IPS DF 6.9 (cell line): Measurements from ENCODE around the gene TOMM22.

Experiments used
- DNase-seq: peaks from one replicate; pipeline ENCODE4 v3.0.0-alpha.2; 2013; ENCODE audit warnings: low read depth, low spot score
- H3K27ac ChIP-seq: one replicate; pipeline ENCODE4 v1.5.1; 2013; ENCODE audit warnings: low read length, control low read depth
- H3K27me3 ChIP-seq: 2 replicates; pipeline ENCODE4 v1.6.1; 2013; ENCODE audit warnings: mild to moderate bottlenecking, low read length; ENCODE audit not compliant: control insufficient read depth, insufficient read depth
- H3K36me3 ChIP-seq: 2 replicates; pipeline ENCODE4 v1.6.1; 2013; ENCODE audit warnings: low read length; ENCODE audit not compliant: control insufficient read depth, insufficient read depth
- H3K4me1 ChIP-seq: 2 replicates; pipeline ENCODE4 v1.6.1; 2013; ENCODE audit warnings: low read length; ENCODE audit not compliant: control insufficient read depth, insufficient read depth
- H3K4me3 ChIP-seq: 2 replicates; pipeline ENCODE4 v1.5.1; 2013; ENCODE audit warnings: mild to moderate bottlenecking, low read length
- H3K9me3 ChIP-seq: 2 replicates; pipeline ENCODE4 v1.6.1; 2013; ENCODE audit warnings: low read length, inconsistent platforms; ENCODE audit not compliant: control insufficient read depth, insufficient read depth
- WGBS: extraction: QIAGEN DNeasy Blood & Tissue Kit; methylation state at CpG from one replicate; pipeline ENCODE4 v1.1.7; 2013; ENCODE audit warnings: mixed read lengths, missing lambda C conversion rate; ENCODE audit not compliant: insufficient read length, insufficient coverage; 5-methylcytosine and 5-hydroxymethylcytosine counted together

The TOMM22 gene

GRCh38 chr22:38725900-38726655 is 44.3 kb downstream of the TOMM22 start:
- no peaks in the 10 kb centered on the region for H3K27me3 ChIP-seq
- H3K4me3 ChIP-seq: no peak overlapping the region
- no peak for DNase-seq
- no peaks in the 10 kb centered on the region for H3K9me3 ChIP-seq
- WGBS: no CpG with 5 or more reads among the region's 18 CpGs
- no peaks in the 10 kb centered on the region for H3K4me1 ChIP-seq
- H3K36me3 ChIP-seq: peaks cover 72% of the 10 kb centered on the region
- no peak overlapping the region for H3K27ac ChIP-seq

DNA sequence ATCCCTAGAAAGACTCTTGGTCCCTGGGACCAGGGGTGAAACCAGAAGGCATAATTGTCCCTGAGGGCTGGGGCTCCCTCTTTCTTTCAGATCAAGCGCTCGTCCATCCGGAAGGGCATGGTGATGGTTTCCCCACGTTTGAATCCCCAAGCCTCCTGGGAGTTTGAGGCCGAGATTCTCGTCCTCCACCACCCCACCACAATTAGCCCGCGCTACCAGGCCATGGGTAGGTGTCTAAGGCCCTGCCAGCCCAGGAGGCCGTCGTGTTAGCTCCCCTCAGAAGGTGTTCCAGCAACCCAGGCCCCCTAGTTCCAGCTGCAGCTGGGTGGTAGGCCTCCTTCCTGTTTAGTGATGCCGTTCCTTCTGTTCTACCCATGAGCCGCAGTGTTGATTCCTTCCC is 45.4 kb downstream of the TOMM22 start:
- no CpG with 5 or more reads among the region's 12 CpGs for WGBS
- Histone ChIP-seq H3K27ac (no peak overlapping the region), H3K4me3 (no peak overlapping the region), H3K9me3 (no peaks in the 10 kb centered on the region), H3K27me3 (no peaks in the 10 kb centered on the region), H3K4me1 (no peaks in the 10 kb centered on the region), H3K36me3 (peaks cover 79% of the 10 kb centered on the region)
- no peak for DNase-seq

DNA sequence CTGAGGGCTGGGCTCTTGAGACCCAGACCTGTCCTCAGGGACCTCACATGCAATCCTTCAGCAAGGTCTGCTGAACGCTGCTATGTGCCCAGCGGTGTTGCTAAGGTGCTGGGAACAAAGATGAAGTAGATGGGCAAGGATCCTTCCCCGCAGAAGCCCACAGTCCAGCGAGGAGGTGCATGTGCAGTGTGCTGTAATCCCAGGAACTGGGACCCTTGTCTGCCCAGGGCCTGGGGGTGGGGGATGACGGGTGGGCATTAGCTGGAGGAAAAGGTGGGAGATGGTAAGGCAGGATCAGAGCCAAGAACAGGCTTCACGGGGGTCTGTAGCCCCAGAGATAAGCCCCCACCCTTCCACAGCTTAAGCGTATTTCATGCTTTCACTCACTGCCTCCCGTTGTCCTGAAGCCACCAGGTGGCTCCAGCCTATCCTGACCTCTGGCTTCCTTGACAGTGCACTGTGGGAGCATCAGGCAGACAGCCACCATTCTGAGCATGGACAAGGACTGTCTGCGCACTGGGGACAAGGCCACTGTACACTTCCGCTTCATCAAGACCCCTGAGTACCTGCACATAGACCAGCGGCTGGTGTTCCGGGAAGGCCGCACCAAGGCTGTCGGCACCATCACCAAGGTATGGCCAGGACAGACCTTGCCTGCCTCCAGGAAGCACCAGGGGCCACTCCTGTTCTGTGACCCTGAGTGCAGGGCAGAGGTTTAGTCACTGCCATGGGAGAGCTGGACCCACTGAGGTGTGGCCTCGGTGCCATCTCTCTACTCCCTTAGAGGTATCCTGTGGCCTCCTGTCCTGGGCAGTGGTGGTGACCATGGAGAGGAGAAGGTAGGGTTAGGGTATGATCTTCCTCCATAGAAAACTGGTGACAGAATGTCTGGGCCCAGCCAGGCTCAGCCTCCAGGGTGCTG is 46.0 kb downstream of the TOMM22 start:
- peaks cover 80% of the 10 kb centered on the region for H3K36me3 ChIP-seq
- H3K4me1 ChIP-seq: no peaks in the 10 kb centered on the region

DNA sequence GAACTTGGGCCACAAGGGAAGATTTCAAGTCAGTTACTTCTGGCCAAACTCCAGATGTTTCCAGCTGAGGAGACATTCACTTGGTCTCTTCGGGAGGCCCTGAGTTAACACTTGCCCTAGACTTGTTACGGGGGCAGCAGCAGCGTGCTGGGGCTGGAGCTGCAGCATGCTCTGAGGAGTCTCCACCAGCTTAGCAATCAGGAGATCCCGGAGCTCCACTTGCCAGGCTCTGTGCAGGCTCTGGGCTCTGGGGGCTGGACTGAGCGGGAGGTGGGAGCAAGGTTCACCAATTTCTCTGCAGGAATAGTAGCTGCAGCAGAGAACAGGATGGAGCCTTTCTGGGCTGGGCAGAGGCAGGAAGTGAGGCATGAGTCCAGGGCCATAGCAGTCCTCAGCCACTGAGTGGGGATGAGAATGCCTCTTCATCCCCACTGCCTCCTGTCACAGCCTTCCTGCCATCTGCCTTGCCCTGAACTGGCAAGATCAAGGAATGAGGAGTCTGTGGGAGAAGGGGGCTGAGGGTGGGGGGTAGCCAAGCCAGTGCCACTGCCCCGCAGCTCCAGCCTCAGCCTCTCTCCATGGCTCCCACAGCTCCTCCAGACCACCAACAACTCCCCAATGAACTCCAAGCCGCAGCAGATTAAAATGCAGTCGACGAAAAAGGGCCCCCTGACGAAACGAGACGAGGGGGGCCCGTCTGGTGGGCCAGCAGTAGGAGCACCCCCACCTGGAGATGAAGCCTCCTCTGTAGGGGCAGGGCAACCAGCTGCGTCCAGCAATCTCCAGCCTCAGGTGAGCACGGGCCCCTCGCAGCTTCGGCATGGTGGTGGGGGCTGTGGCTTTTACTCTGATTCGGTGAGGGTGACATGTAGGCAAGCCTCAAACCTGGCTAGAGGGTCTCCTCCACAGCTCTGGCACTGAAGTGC is 47.4 kb downstream of the TOMM22 start:
- Histone ChIP-seq H3K27me3 (no peaks in the 10 kb centered on the region), H3K27ac (no peak overlapping the region), H3K4me1 (no peaks in the 10 kb centered on the region), H3K9me3 (no peaks in the 10 kb centered on the region), H3K36me3 (peaks cover 77% of the 10 kb centered on the region), H3K4me3 (no peak overlapping the region)
- no CpG with 5 or more reads among the region's 18 CpGs for WGBS
- no peak for DNase-seq

More for the DNA sequence above, 46.0 kb downstream of the TOMM22 start:
- Histone ChIP-seq H3K27ac (no peak overlapping the region), H3K4me3 (no peak overlapping the region), H3K27me3 (no peaks in the 10 kb centered on the region), H3K9me3 (no peaks in the 10 kb centered on the region)
- DNase-seq: no peak
- no CpG with 5 or more reads among the region's 15 CpGs for WGBS

DNA sequence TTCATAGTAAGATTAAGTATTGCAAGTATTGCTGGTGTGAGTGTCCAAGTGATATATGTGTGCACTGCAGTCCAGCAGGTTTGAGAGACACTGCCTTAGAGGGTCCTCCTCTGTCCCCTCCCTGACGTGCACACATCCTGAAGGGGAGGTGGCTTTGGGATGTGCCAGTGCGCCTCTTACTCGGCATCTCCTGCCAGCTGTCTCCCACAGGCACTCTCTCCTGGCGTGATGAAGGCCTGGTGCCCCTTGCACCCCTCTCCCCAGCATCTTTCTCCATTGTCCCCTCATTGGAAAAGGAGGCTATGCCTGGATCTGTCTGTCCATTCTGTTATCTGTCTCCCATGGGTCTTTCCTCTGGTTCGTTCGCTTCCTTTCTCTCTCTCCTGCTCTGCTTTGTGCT is 48.2 kb downstream of the TOMM22 start:
- WGBS: no CpG with 5 or more reads among the region's 6 CpGs
- H3K27me3 ChIP-seq: no peaks in the 10 kb centered on the region
- no peak overlapping the region for H3K4me3 ChIP-seq
- H3K36me3 ChIP-seq: peaks cover 71% of the 10 kb centered on the region
- no peaks in the 10 kb centered on the region for H3K4me1 ChIP-seq
- no peak for DNase-seq
- no peak overlapping the region for H3K27ac ChIP-seq
- no peaks in the 10 kb centered on the region for H3K9me3 ChIP-seq

DNA sequence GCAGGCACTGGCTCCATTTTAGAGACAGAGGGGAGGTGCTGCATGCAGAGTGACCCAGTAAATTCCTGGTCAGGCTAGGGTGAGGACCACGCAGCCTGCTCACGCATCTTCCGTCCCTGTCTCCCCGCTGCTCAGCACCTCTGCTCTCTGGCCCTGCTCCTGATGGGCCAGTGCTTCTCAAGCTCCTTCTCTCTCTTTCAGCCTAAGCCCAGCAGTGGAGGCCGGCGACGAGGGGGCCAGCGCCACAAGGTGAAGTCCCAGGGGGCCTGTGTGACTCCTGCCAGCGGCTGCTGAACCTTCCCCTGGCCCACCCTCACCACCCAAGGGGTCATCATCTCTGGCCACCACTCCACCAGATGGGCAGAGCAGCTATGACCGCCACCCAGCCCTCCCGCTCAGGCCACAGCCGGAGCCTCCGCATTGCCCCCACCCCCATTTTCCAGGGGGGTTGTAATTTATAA is 48.7 kb downstream of the TOMM22 start:
- Histone ChIP-seq H3K27ac (no peak overlapping the region), H3K9me3 (no peaks in the 10 kb centered on the region), H3K4me3 (no peak overlapping the region), H3K4me1 (no peaks in the 10 kb centered on the region), H3K27me3 (no peaks in the 10 kb centered on the region), H3K36me3 (peaks cover 67% of the 10 kb centered on the region)
- WGBS: no CpG with 5 or more reads among the region's 13 CpGs
- DNase-seq: no peak

- Histone ChIP-seq H3K27ac (no peak overlapping the region), H3K36me3 (peaks cover 54% of the 10 kb centered on the region), H3K9me3 (no peaks in the 10 kb centered on the region), H3K4me1 (no peaks in the 10 kb centered on the region), H3K27me3 (no peaks in the 10 kb centered on the region), H3K4me3 (no peak overlapping the region)
- WGBS: no CpG with 5 or more reads among the region's 6 CpGs
- DNase-seq: no peak
Observed at GRCh38 chr22:38731703-38732161, 50.0 kb downstream of the TOMM22 start.

DNA sequence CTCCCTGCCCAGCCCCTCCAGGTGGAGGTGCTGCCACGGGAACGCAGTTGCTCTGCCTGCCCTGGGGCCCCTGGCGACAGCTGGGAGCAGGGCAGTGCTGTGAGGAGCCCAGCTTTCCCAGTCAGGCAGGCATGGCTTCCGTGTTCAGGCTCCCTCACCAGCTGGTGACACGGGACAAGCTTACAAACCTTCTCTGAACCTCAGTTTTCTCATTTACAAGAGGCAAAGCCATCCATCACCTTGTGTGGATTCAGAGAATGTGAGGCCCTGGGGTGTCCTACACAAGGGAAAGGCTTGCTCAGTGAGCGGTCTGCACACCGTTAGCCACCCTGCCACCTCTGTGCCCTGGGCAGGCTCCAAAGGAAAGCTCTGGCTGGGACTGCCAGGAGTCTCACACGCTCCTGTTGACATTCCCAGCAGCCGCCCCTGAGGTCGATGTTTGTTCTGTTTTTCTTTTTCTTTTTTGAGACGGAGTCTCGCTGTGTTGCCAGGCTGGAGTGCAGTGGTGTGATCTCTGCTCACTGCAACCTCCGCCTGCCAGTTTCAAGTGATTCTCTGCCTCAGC is 50.6 kb downstream of the TOMM22 start:
- Histone ChIP-seq H3K27me3 (no peaks in the 10 kb centered on the region), H3K9me3 (no peaks in the 10 kb centered on the region), H3K4me3 (no peak overlapping the region), H3K27ac (no peak overlapping the region), H3K36me3 (peaks cover 48% of the 10 kb centered on the region), H3K4me1 (no peaks in the 10 kb centered on the region)
- WGBS: no CpG with 5 or more reads among the region's 13 CpGs
- no peak for DNase-seq

- Histone ChIP-seq H3K27me3 (no peaks in the 10 kb centered on the region), H3K4me3 (no peak overlapping the region), H3K27ac (no peak overlapping the region), H3K36me3 (peaks cover 42% of the 10 kb centered on the region), H3K4me1 (no peaks in the 10 kb centered on the region), H3K9me3 (no peaks in the 10 kb centered on the region)
- DNase-seq: no peak
- no CpG with 5 or more reads among the region's 4 CpGs for WGBS
Observed at GRCh38 chr22:38733329-38733723, 51.6 kb downstream of the TOMM22 start.
